CD1c-positive myeloid dendritic cell (primary cell): Measurements from ENCODE around the gene TRIM27.
"Not testable (repeated sequence)": the region's sequence is repeated elsewhere in the genome, so short reads cannot be mapped to it uniquely, and the experiment has no call there.

Experiments used
- DNase-seq: peaks from one replicate; pipeline ENCODE4 v3.0.0-alpha.2; 2016; ENCODE audit errors: extremely low spot score

The TRIM27 gene

GRCh38 chr6:28923318-28924102 lies at the start of gene TRIM27:
TRIM27 (minus strand) TSS chr6:28923985; CDS start chr6:28923632, 353 bp downstream.
- peak; percentile 95 for DNase-seq

- DNase-seq = not testable (repeated sequence)
Measured at GRCh38 chr6:28970056-28970455, 46.3 kb upstream of the TRIM27 start.

- DNase-seq = no peak
Measured at GRCh38 chr6:28969129-28969528, 45.3 kb upstream of the TRIM27 start.

- no peak for DNase-seq
Measured at GRCh38 chr6:28968476-28968875, 44.7 kb upstream of the TRIM27 start.

GRCh38 chr6:28965706-28966105 lies 41.9 kb upstream of the TRIM27 start:
- DNase-seq = no peak

GRCh38 chr6:28960846-28961500 lies 37.2 kb upstream of the TRIM27 start:
- DNase-seq = no peak

GRCh38 chr6:28958561-28959243 lies 34.9 kb upstream of the TRIM27 start:
- DNase-seq = not testable (repeated sequence)

GRCh38 chr6:28957795-28958314 lies 34.1 kb upstream of the TRIM27 start:
- not testable (repeated sequence) for DNase-seq

GRCh38 chr6:28956331-28956730 lies 32.5 kb upstream of the TRIM27 start:
- no peak for DNase-seq

GRCh38 chr6:28953585-28954258 lies 29.9 kb upstream of the TRIM27 start:
- DNase-seq = no peak

GRCh38 chr6:28953039-28953584 lies 29.3 kb upstream of the TRIM27 start:
- DNase-seq = peak; percentile 33

GRCh38 chr6:28949656-28950195 lies 25.9 kb upstream of the TRIM27 start:
- not testable (repeated sequence) for DNase-seq

GRCh38 chr6:28948782-28949486 lies 25.1 kb upstream of the TRIM27 start:
- no peak for DNase-seq

- DNase-seq = no peak
Measured at GRCh38 chr6:28947831-28948270, 24.1 kb upstream of the TRIM27 start.

GRCh38 chr6:28947067-28947765 lies 23.4 kb upstream of the TRIM27 start:
- DNase-seq = no peak

- peak; percentile 23 for DNase-seq
Measured at GRCh38 chr6:28945349-28945748, 21.6 kb upstream of the TRIM27 start.

GRCh38 chr6:28944412-28944865 lies 20.7 kb upstream of the TRIM27 start:
- DNase-seq = peak; percentile 85

- DNase-seq = peak; percentile 64
Measured at GRCh38 chr6:28943557-28944411, 20.0 kb upstream of the TRIM27 start.

GRCh38 chr6:28943223-28943556 lies 19.4 kb upstream of the TRIM27 start:
- DNase-seq = no peak
